H9 (cell line): ENCODE results near the gene UGT1A8. TPM values are rescaled to one million over a fixed set of nuclear protein-coding genes. Genes with fewer than 3 reads are reported as not detected.

Source experiments
- DNase-seq: peaks from one replicate; pipeline ENCODE4 v3.0.0-alpha.2; 2017
- H2AFZ ChIP-seq: one replicate; pipeline ENCODE4 v1.6.1; 2013; ENCODE audit warnings: mild to moderate bottlenecking, low read length, control low read depth, moderate library complexity
- H2AK5ac ChIP-seq: 2 replicates; pipeline ENCODE4 v1.6.1; 2013; ENCODE audit warnings: low read length, control low read depth, mixed read lengths; ENCODE audit not compliant: insufficient read length
- H2BK120ac ChIP-seq: one replicate; pipeline ENCODE4 v1.6.1; 2013; ENCODE audit warnings: low read depth, mild to moderate bottlenecking, low read length, control low read depth, inconsistent platforms; ENCODE audit not compliant: poor library complexity, severe bottlenecking
- H2BK12ac ChIP-seq: 2 replicates; pipeline ENCODE4 v1.6.1; 2013; ENCODE audit warnings: low read length, control low read depth, mixed read lengths, low read depth; ENCODE audit not compliant: insufficient read length
- H2BK15ac ChIP-seq: 2 replicates; pipeline ENCODE4 v1.6.1; 2013; ENCODE audit warnings: low read depth, low read length, control low read depth
- H2BK20ac ChIP-seq: one replicate; pipeline ENCODE4 v1.6.1; 2013; ENCODE audit warnings: low read depth, mild to moderate bottlenecking, low read length, control low read depth, inconsistent platforms; ENCODE audit not compliant: poor library complexity, severe bottlenecking
- H2BK5ac ChIP-seq: 2 replicates; pipeline ENCODE4 v1.6.1; 2013; ENCODE audit warnings: low read length, control low read depth, mixed read lengths; ENCODE audit not compliant: insufficient read length
- H3K14ac ChIP-seq: 2 replicates; pipeline ENCODE4 v1.6.1; 2013; ENCODE audit warnings: low read length, control low read depth; ENCODE audit not compliant: insufficient read depth
- H3K18ac ChIP-seq: 2 replicates; pipeline ENCODE4 v1.6.1; 2013; ENCODE audit warnings: low read depth, mild to moderate bottlenecking, mixed read lengths, low read length, control low read depth; ENCODE audit not compliant: insufficient read length
- H3K23ac ChIP-seq: 2 replicates; pipeline ENCODE4 v1.6.1; 2013; ENCODE audit warnings: low read length, control low read depth, mixed read lengths, low read depth; ENCODE audit not compliant: insufficient read length
- H3K23me2 ChIP-seq: 2 replicates; pipeline ENCODE4 v1.6.1; 2013; ENCODE audit warnings: low read depth, mild to moderate bottlenecking, mixed read lengths, low read length, control low read depth; ENCODE audit not compliant: insufficient read length, poor library complexity, severe bottlenecking
- H3K27ac ChIP-seq: 2 replicates; pipeline ENCODE4 v1.5.1; 2013; ENCODE audit warnings: low read length, control low read depth, mixed read lengths, low read depth; ENCODE audit not compliant: insufficient read length
- H3K27me3 ChIP-seq: 2 replicates; pipeline ENCODE4 v1.6.1; 2013; ENCODE audit warnings: low read length, control low read depth, inconsistent platforms; ENCODE audit not compliant: insufficient read depth
- H3K4ac ChIP-seq: 2 replicates; pipeline ENCODE4 v1.6.1; 2013; ENCODE audit warnings: low read depth, mild to moderate bottlenecking, control low read depth, inconsistent platforms, low read length, moderate library complexity
- H3K4me1 ChIP-seq: 2 replicates; pipeline ENCODE4 v1.6.1; 2013; ENCODE audit warnings: low read length, control low read depth, inconsistent platforms; ENCODE audit not compliant: insufficient read depth
- H3K4me2 ChIP-seq: 2 replicates; pipeline ENCODE4 v1.6.1; 2013; ENCODE audit warnings: low read length, control low read depth, mixed read lengths; ENCODE audit not compliant: insufficient read length, insufficient read depth
- H3K56ac ChIP-seq: 2 replicates; pipeline ENCODE4 v1.6.1; 2013; ENCODE audit warnings: low read depth, mild to moderate bottlenecking, mixed read lengths, low read length, control low read depth; ENCODE audit not compliant: insufficient read length
- H3K79me1 ChIP-seq: 2 replicates; pipeline ENCODE4 v1.6.1; 2013; ENCODE audit warnings: low read depth, mild to moderate bottlenecking, moderate library complexity, low read length, control low read depth, inconsistent platforms; ENCODE audit not compliant: insufficient read depth, poor library complexity, severe bottlenecking
- H3K79me2 ChIP-seq: 2 replicates; pipeline ENCODE4 v1.6.1; 2013; ENCODE audit warnings: low read length, control low read depth, inconsistent platforms; ENCODE audit not compliant: insufficient read depth
- H3K9ac ChIP-seq: 2 replicates; pipeline ENCODE4 v1.6.1; 2013; ENCODE audit warnings: low read length, control low read depth, mixed read lengths; ENCODE audit not compliant: insufficient read length; ENCODE audit errors: extremely low read depth
- H3K9me3 ChIP-seq: one replicate; pipeline ENCODE4 v1.6.1; 2013; ENCODE audit warnings: low read depth, low read length, inconsistent platforms; ENCODE audit not compliant: control insufficient read depth
- H3T11ph ChIP-seq: one replicate; pipeline ENCODE4 v1.6.1; 2013; ENCODE audit warnings: mild to moderate bottlenecking, low read length, control low read depth, inconsistent platforms
- H4K20me1 ChIP-seq: one replicate; pipeline ENCODE4 v1.6.1; 2013; ENCODE audit not compliant: control insufficient read depth, insufficient read length, insufficient read depth
- H4K5ac ChIP-seq: 2 replicates; pipeline ENCODE4 v1.6.1; 2013; ENCODE audit warnings: low read depth, mild to moderate bottlenecking, mixed read lengths, low read length, control low read depth; ENCODE audit not compliant: insufficient read length
- H4K8ac ChIP-seq: replicated peaks from 2 replicates; pipeline ENCODE4 v1.6.1; 2013; ENCODE audit warnings: low read length, control low read depth, mixed read lengths, low read depth; ENCODE audit not compliant: insufficient read length
- H4K91ac ChIP-seq: 2 replicates; pipeline ENCODE4 v1.6.1; 2013; ENCODE audit warnings: low read depth, mild to moderate bottlenecking, moderate library complexity, mixed read lengths, low read length, control low read depth; ENCODE audit not compliant: insufficient read length
- H3K27ac Mint-ChIP-seq, 3 experiments: 2 replicates in 2 of 3; 3 replicates in 1 of 3; pipeline ENCODE4 v1.8.0; 2020 to 2021; ENCODE audit warnings: mixed read lengths in 3 of 3, mild to moderate bottlenecking in 1 of 3, moderate library complexity in 1 of 3
- H3K27me3 Mint-ChIP-seq: 2 replicates; pipeline ENCODE4 v1.8.0; 2021; ENCODE audit warnings: low read depth, mild to moderate bottlenecking, moderate library complexity, mixed read lengths
- H3K36me3 Mint-ChIP-seq, 3 experiments: 2 replicates in 2 of 3; 3 replicates in 1 of 3; pipeline ENCODE4 v1.8.0; 2020 to 2021; ENCODE audit warnings: low read depth in 3 of 3, mixed read lengths in 3 of 3; ENCODE audit not compliant: insufficient read depth in 1 of 3
- H3K4me1 Mint-ChIP-seq, 2 experiments: 2 replicates each; pipeline ENCODE4 v1.8.0; 2020; ENCODE audit warnings: mixed read lengths in 2 of 2
- H3K4me3 Mint-ChIP-seq, 2 experiments: 2 replicates in 1 of 2; 3 replicates in 1 of 2; pipeline ENCODE4 v1.8.0; 2020 to 2021; ENCODE audit warnings: mild to moderate bottlenecking in 2 of 2, mixed read lengths in 2 of 2, moderate library complexity in 1 of 2
- H3K9me3 Mint-ChIP-seq, 2 experiments: 2 replicates in 1 of 2; 3 replicates in 1 of 2; pipeline ENCODE4 v1.8.0; 2020; ENCODE audit warnings: mild to moderate bottlenecking in 2 of 2, mixed read lengths in 2 of 2, moderate library complexity in 1 of 2
- WGBS: extraction: QIAGEN DNeasy Blood & Tissue Kit; methylation state at CpG from one replicate; pipeline ENCODE4 v1.1.7; 2013; ENCODE audit warnings: missing lambda C conversion rate, low lambda C conversion rate, mixed read lengths; ENCODE audit not compliant: insufficient read length; ENCODE audit errors: extremely low coverage; 5-methylcytosine and 5-hydroxymethylcytosine counted together
- total RNA-seq: library from RNA; stranded (reverse); gene quantifications from 2 replicates; pipeline ENCODE4 v1.2.1, GENCODE V29; 2021
- TF ChIP-seq, protein P1 (sequence below): fragments of 200-600 bp; sonication (generic); conservative IDR thresholded peaks from 3 replicates; pipeline ENCODE4 v1.8.0; 2021; ENCODE audit warnings: antibody characterized with exemption, mild to moderate bottlenecking

UGT1A8 gene
- total RNA-seq, 1 experiment from 2014 or later: not detected

DNA sequence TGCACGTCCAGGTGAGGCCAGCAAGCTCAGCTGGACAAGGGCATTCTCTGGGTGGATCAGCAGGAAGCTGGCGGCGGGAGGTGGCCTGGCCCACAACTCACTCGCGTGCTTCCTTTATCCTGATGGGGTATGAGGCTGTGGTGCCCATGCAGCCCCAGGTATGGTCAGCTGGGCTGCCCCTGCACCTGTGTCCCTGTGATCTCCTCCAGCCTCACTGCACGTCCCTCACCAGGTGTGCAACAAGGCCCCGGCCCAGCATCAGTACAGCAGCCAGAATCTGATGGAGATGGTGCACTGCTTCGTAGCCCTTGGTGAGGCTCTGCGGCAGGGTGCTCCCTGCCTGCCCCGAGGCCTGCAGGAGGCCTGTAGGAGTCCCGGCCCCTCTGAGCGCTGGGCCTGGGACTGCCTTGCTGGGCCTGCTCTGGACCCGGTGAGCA lies 178.3 kb downstream of the UGT1A8 start:
- Histone ChIP-seq H3K9me3 (no peaks in the 10 kb centered on the region), H2AFZ (no peak overlapping the region), H3K18ac (no peak overlapping the region), H3K56ac (no peak overlapping the region), H3K9ac (no peak overlapping the region), H3T11ph (no peak overlapping the region), H2BK20ac (no peak overlapping the region), H3K4me1 (no peaks in the 10 kb centered on the region), H2AK5ac (no peak overlapping the region), H3K79me1 (no peaks in the 10 kb centered on the region), H3K23me2 (no peaks in the 10 kb centered on the region), H2BK5ac (no peak overlapping the region), H3K23ac (no peak overlapping the region), H3K79me2 (no peaks in the 10 kb centered on the region), H2BK120ac (no peak overlapping the region), H3K14ac (no peak overlapping the region), H3K4me2 (no peak overlapping the region), H2BK15ac (no peak overlapping the region), H4K20me1 (no peaks in the 10 kb centered on the region), H2BK12ac (no peak overlapping the region), H3K27me3 (no peaks in the 10 kb centered on the region), H4K5ac (no peak overlapping the region), H3K4ac (no peak overlapping the region), H3K27ac (no peak overlapping the region), H4K91ac (no peak overlapping the region), H4K8ac (no peak overlapping the region)
- peak; percentile 20 for DNase-seq
- TF ChIP-seq, protein P1, sequence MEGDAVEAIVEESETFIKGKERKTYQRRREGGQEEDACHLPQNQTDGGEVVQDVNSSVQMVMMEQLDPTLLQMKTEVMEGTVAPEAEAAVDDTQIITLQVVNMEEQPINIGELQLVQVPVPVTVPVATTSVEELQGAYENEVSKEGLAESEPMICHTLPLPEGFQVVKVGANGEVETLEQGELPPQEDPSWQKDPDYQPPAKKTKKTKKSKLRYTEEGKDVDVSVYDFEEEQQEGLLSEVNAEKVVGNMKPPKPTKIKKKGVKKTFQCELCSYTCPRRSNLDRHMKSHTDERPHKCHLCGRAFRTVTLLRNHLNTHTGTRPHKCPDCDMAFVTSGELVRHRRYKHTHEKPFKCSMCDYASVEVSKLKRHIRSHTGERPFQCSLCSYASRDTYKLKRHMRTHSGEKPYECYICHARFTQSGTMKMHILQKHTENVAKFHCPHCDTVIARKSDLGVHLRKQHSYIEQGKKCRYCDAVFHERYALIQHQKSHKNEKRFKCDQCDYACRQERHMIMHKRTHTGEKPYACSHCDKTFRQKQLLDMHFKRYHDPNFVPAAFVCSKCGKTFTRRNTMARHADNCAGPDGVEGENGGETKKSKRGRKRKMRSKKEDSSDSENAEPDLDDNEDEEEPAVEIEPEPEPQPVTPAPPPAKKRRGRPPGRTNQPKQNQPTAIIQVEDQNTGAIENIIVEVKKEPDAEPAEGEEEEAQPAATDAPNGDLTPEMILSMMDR: no peak
- no peak overlapping the region for H3K4me3 Mint-ChIP-seq
- WGBS: no CpG with 5 or more reads among the region's 13 CpGs
- H3K27me3 Mint-ChIP-seq: peaks cover 13% of the 10 kb centered on the region
- peaks cover 2 to 4% of the 10 kb centered on the region in 2 experiments; a peak in 3 of 4 replicates for H3K4me1 Mint-ChIP-seq
- H3K9me3 Mint-ChIP-seq: peaks cover 8 to 9% of the 10 kb centered on the region in 2 experiments
- H3K27ac Mint-ChIP-seq: peak overlapping the region in 1 of 3 experiments; percentile 77; a peak in 1 of 7 replicates
- H3K36me3 Mint-ChIP-seq: peaks cover 0 to 4% (median 2%) of the 10 kb centered on the region in 3 experiments; a peak in 3 of 7 replicates
